B cell (primary cell): Measurements from ENCODE around the gene PHLPP2. TPM values are rescaled to one million over a fixed set of nuclear protein-coding genes. Genes with fewer than 3 reads are reported as not detected.

Experiments used
- ATAC-seq: fragments of 200-7000 bp; cut with Tn5 transposase; one replicate; pipeline ENCODE4 v1.10.0; 2021; ENCODE audit warnings: low read depth, mild to moderate bottlenecking, moderate number of reproducible peaks, moderate library complexity
- CTCF ChIA-PET: fragments of 350-600 bp; sonication (Branson Sonifier 250); formaldehyde crosslinking; loops from one replicate; lab custom pipeline; 2021; ENCODE audit warnings: antibody characterized with exemption, inconsistent platforms; lab: Charles Lee
- POLR2A ChIA-PET: fragments of 350-600 bp; sonication (Branson Sonifier 250); formaldehyde crosslinking; loops from one replicate; lab custom pipeline; 2021; ENCODE audit warnings: antibody characterized with exemption; lab: Charles Lee
- DNase-seq: peaks from one replicate; pipeline ENCODE4 v3.0.0; 2013
- H2AFZ ChIP-seq: 2 replicates; pipeline ENCODE4 v1.6.1; 2012; ENCODE audit warnings: mild to moderate bottlenecking, low read depth, low read length; ENCODE audit not compliant: insufficient read depth, poor library complexity, severe bottlenecking
- H3K27ac ChIP-seq, 2 donors: 1 replicate in 1 of 2; 2 replicates in 1 of 2; pipeline ENCODE4 v1.5.1; 2012 to 2013; ENCODE audit warnings: low read length in 2 of 2, mild to moderate bottlenecking in 2 of 2, moderate library complexity in 1 of 2
- H3K27me3 ChIP-seq, 4 experiments: fragments of 200-600 bp in 1 of 4; sonication (generic) in 1 of 4; replicated peaks in 1 of 4; 1 replicate in 2 of 4; 2 replicates in 2 of 4; pipeline versions ENCODE4 v1.6.1 to v1.7.0; 2013 to 2016; ENCODE audit warnings: low read length in 3 of 4, mild to moderate bottlenecking in 2 of 4, mixed read lengths in 1 of 4, moderate library complexity in 1 of 4; ENCODE audit not compliant: insufficient read depth in 4 of 4, control insufficient read depth in 3 of 4; ENCODE audit errors: control extremely low read depth in 1 of 4
- H3K36me3 ChIP-seq, 2 experiments: replicated peaks in 1 of 2; 1 replicate in 1 of 2; 2 replicates in 1 of 2; pipeline versions ENCODE4 v1.6.1 to v1.7.1; 2013; ENCODE audit warnings: low read length in 1 of 2; ENCODE audit not compliant: insufficient read depth in 2 of 2, control insufficient read depth in 1 of 2; ENCODE audit errors: control extremely low read depth in 1 of 2, extremely low read depth in 1 of 2
- H3K4me1 ChIP-seq, 2 donors: fragments of 200-600 bp in 1 of 2; sonication (generic) in 1 of 2; 1 replicate in 1 of 2; 2 replicates in 1 of 2; pipeline versions ENCODE4 v1.5.1 to v1.6.1; 2013 to 2017; ENCODE audit warnings: low read length in 2 of 2; ENCODE audit not compliant: control insufficient read depth in 2 of 2, insufficient read depth in 2 of 2
- H3K4me2 ChIP-seq: replicated peaks from 2 replicates; pipeline ENCODE3; 2012; ENCODE audit warnings: mild to moderate bottlenecking, low read depth, low read length; ENCODE audit not compliant: poor library complexity, severe bottlenecking
- H3K4me3 ChIP-seq, 5 experiments: fragments of 200-600 bp in 1 of 5; sonication (generic) in 1 of 5; 1 replicate in 3 of 5; 2 replicates in 2 of 5; pipeline versions ENCODE4 v1.5.1 to v1.7.0; 2011 to 2016; ENCODE audit warnings: low read length in 4 of 5, mild to moderate bottlenecking in 4 of 5, low read depth in 2 of 5, control low read depth in 1 of 5, moderate library complexity in 1 of 5; ENCODE audit not compliant: insufficient read depth in 1 of 5; ENCODE audit errors: control extremely low read depth in 1 of 5, extremely low read depth in 1 of 5
- H3K79me2 ChIP-seq: fragments of 200-600 bp; sonication (generic); one replicate; pipeline ENCODE4 v1.6.0; 2016; ENCODE audit warnings: low read length; ENCODE audit not compliant: control insufficient read depth, insufficient read depth
- H3K9ac ChIP-seq: fragments of 200-600 bp; sonication (generic); 2 replicates; pipeline ENCODE4 v1.6.1; 2017; ENCODE audit warnings: mild to moderate bottlenecking, low read length, moderate library complexity
- H3K9me3 ChIP-seq, 3 donors: one replicate each; pipeline versions ENCODE4 v1.6.1 to v1.7.1; 2013; ENCODE audit warnings: low read length in 2 of 3; ENCODE audit not compliant: control insufficient read depth in 2 of 3, insufficient read depth in 1 of 3; ENCODE audit errors: control extremely low read depth in 1 of 3
- H4K20me1 ChIP-seq: 2 replicates; pipeline ENCODE4 v1.6.0; 2012; ENCODE audit warnings: mild to moderate bottlenecking, low read length; ENCODE audit not compliant: insufficient read depth, control insufficient read depth, poor library complexity, severe bottlenecking
- H3K27ac Mint-ChIP-seq: one replicate; pipeline ENCODE4 v1.8.0; 2021; ENCODE audit warnings: mixed read lengths
- H3K27me3 Mint-ChIP-seq: one replicate; pipeline ENCODE4 v1.8.0; 2021; ENCODE audit warnings: mixed read lengths
- H3K4me1 Mint-ChIP-seq: one replicate; pipeline ENCODE4 v1.8.0; 2021; ENCODE audit warnings: mixed read lengths
- H3K4me3 Mint-ChIP-seq: one replicate; pipeline ENCODE4 v1.8.0; 2021; ENCODE audit warnings: mixed read lengths
- H3K9me3 Mint-ChIP-seq: one replicate; pipeline ENCODE4 v1.8.0; 2022; ENCODE audit warnings: mixed read lengths; ENCODE audit not compliant: insufficient read depth
- EZH2 ChIP-seq: IDR thresholded peaks from 2 replicates; pipeline ENCODE4 v1.6.1; 2012; ENCODE audit warnings: borderline replicate concordance, low read depth, mild to moderate bottlenecking, moderate library complexity, low read length; ENCODE audit not compliant: insufficient read depth, poor library complexity, severe bottlenecking
- WGBS: methylation state at CpG from one replicate; pipeline ENCODE4 v1.1.5; 2013; ENCODE audit warnings: missing lambda C conversion rate; ENCODE audit not compliant: insufficient coverage; 5-methylcytosine and 5-hydroxymethylcytosine counted together
- intact Hi-C: fragments of 100-400 bp; cut with micrococcal nuclease; formaldehyde crosslinking; loops from one replicate; pipeline ENCODE4 v1.10.0; 2022
- polyA plus RNA-seq: library from polyadenylated mRNA; depleted of rRNA; stranded (reverse); fragments of >200 nt; gene quantifications from 2 replicates; pipeline ENCODE4 v1.2.3, GENCODE V29; 2012
- total RNA-seq, 2 donors: library from RNA; stranded (reverse); fragments of 120-200 nt in 1 of 2; gene quantifications; 1 replicate in 1 of 2; 2 replicates in 1 of 2; pipeline versions ENCODE4 v1.2.3 to v1.2.4, GENCODE V29; 2013 to 2022
- TF ChIP-seq, protein P1 (sequence below): fragments of 200-600 bp; IDR thresholded peaks from one replicate; pipeline ENCODE4 v1.8.0; 2022; ENCODE audit warnings: antibody characterized with exemption, mild to moderate bottlenecking

PHLPP2 gene
- total and polyA plus RNA-seq, 2 donors (not counting 1 experiment from before 2014, with no cell fraction given) = 7.2 to 16.1 TPM

DNA sequence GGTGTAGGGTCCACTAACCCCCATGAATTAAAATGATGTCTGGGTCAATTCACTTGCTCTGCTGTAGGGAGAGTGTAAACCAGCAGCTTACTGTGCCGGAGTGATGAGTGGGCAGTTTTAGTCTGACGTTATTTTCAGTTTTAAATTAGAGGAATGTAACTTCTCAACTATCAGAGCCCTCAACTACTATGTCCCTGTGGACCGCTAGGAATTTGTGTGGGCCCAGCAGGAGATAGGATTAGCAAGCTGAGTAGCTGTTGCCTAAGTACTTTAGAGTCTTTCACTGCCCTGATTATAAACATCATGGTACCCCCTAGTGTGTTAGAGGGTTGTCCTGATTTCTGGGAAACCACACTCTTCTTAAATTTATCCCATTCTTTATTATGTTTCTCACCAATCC is 87.1 kb downstream of the PHLPP2 start:
- H3K9me3 Mint-ChIP-seq = no peaks in the 10 kb centered on the region
- Histone ChIP-seq H3K27me3 (no peaks in the 10 kb centered on the region), H3K4me3 (no peak overlapping the region), H3K79me2 (no peaks in the 10 kb centered on the region), H3K9ac (no peak overlapping the region), H3K27ac (no peak overlapping the region), H3K9me3 (no peaks in the 10 kb centered on the region), H3K4me1 (no peaks in the 10 kb centered on the region), H4K20me1 (no peaks in the 10 kb centered on the region), H2AFZ (no peak overlapping the region), H3K4me2 (no peak overlapping the region), H3K36me3 (no peaks in the 10 kb centered on the region)
- ATAC-seq (no peak), DNase-seq (no peak)
- H3K4me3 Mint-ChIP-seq = no peak overlapping the region
- no peaks in the 10 kb centered on the region for H3K27me3 Mint-ChIP-seq
- no CpG with 5 or more reads among the region's 3 CpGs for WGBS
- CTCF ChIA-PET = interaction anchor here (1.8 kb wide), 1 partner anchor 26 kb away, joined by 7 read pairs; no protein-coding TSS in a partner anchor
- no peak overlapping the region for H3K27ac Mint-ChIP-seq
- intact Hi-C loops = no loop called here
- POLR2A ChIA-PET = no interaction called here
- no peaks in the 10 kb centered on the region for H3K4me1 Mint-ChIP-seq
- TF ChIP-seq, protein P1, sequence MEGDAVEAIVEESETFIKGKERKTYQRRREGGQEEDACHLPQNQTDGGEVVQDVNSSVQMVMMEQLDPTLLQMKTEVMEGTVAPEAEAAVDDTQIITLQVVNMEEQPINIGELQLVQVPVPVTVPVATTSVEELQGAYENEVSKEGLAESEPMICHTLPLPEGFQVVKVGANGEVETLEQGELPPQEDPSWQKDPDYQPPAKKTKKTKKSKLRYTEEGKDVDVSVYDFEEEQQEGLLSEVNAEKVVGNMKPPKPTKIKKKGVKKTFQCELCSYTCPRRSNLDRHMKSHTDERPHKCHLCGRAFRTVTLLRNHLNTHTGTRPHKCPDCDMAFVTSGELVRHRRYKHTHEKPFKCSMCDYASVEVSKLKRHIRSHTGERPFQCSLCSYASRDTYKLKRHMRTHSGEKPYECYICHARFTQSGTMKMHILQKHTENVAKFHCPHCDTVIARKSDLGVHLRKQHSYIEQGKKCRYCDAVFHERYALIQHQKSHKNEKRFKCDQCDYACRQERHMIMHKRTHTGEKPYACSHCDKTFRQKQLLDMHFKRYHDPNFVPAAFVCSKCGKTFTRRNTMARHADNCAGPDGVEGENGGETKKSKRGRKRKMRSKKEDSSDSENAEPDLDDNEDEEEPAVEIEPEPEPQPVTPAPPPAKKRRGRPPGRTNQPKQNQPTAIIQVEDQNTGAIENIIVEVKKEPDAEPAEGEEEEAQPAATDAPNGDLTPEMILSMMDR = no peak
- no peak for TF ChIP-seq EZH2

DNA sequence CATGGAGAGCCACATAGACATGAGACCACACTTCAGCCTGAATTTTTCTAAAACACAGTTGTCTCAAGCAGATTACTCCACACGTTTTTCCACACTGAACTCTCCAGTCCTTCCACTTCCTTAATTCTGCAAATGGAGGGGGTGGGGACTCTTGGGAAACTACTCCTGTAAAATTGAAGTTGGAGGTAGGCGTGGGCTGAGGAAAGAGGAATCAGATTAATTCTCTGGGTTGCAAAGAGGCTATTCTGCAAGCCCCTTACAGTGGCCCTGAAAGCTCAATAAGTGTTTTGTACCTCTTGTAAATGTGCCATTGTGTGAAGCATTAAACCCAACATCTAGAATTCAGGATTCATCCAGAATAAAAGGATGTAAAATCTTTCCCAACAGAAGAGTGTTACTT is 88.9 kb downstream of the PHLPP2 start:
- no peak overlapping the region for H2AFZ ChIP-seq
- no peak for TF ChIP-seq EZH2
- TF ChIP-seq, protein P1 = no peak
- H3K9ac ChIP-seq = no peak overlapping the region
- H3K4me3 ChIP-seq = no peak overlapping the region
- DNase-seq (no peak), ATAC-seq (no peak)
- no peaks in the 10 kb centered on the region for H3K9me3 ChIP-seq
- H3K27ac ChIP-seq = no peak overlapping the region
- ChIA-PET CTCF (no interaction called here), POLR2A (no interaction called here)
- no peaks in the 10 kb centered on the region for H4K20me1 ChIP-seq
- no peaks in the 10 kb centered on the region for H3K4me1 ChIP-seq
- Mint-ChIP-seq H3K27ac (no peak overlapping the region), H3K4me1 (no peaks in the 10 kb centered on the region), H3K9me3 (no peaks in the 10 kb centered on the region), H3K27me3 (no peaks in the 10 kb centered on the region), H3K4me3 (no peak overlapping the region)
- intact Hi-C loops = no loop called here
- no peaks in the 10 kb centered on the region for H3K36me3 ChIP-seq
- no peak overlapping the region for H3K4me2 ChIP-seq
- H3K79me2 ChIP-seq = no peaks in the 10 kb centered on the region
- no CpG with 5 or more reads among the region's 2 CpGs for WGBS
- H3K27me3 ChIP-seq = no peaks in the 10 kb centered on the region
